ENCODE data around the gene RPS3A. TPM values are rescaled to one million over a fixed set of nuclear protein-coding genes. Genes with fewer than 3 reads are reported as not detected.
A peak's percentile ranks its signal among the peaks of the same experiment; 100 is the strongest.

The RPS3A gene
- total RNA-seq, 1 donor from 2014 or later, result 1,406 TPM

DNA sequence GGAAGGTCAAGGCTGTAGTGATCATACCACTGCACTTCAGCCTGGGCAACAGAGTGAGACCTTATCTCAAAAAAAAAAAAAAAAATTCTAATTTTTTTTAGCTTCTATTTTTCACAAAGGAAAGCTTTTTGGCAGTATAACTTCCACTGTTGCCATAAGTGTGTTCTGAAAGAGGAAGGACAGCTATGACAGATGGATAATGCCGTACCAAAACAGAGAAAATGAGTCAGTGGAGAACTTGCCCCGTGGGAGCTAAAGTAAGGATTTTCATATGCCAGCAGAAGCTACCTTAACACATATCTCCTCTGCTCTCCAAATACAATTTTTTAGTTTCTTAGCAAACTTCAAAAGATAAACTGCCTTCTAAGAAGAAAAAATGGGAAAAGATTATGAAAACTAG lies 43.7 kb downstream of the RPS3A start:
- intact Hi-C loops (cut with DNase I), result no loop called here
- Histone ChIP-seq H3K36me3 (peaks cover 72% of the 10 kb centered on the region), H3K9me3 (no peaks in the 10 kb centered on the region), H3K4me3 (no peak overlapping the region), H3K27me3 (no peaks in the 10 kb centered on the region), H3K27ac (no peak overlapping the region), H3K4me1 (no peaks in the 10 kb centered on the region)
- DNase-seq, result no peak
- TF ChIP-seq CTCF (IDR thresholded peaks at IDR 0.05), result no peak
- ATAC-seq, result no peak

DNA sequence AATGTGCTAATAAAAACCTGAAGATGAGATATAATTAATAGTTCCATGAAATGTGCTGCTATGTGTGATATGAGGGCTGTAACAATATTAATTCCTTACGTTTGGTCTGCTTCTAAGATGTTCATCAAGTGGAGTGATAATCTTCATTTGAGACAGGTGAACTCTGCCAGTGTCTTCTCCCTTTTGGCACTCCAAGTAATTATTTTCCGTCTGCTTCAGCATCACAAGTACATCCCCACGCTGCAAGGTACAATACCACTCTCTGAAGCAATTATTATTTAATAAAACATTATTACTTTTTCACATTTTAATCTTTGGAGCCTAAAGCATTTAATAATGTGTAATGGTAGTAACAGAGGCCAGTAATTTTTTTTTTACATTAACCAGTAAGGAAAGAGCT lies 44.4 kb downstream of the RPS3A start:
- H3K27ac ChIP-seq, result no peak overlapping the region
- intact Hi-C loops (cut with DNase I), result no loop called here
- H3K9me3 ChIP-seq, result no peaks in the 10 kb centered on the region
- H3K4me3 ChIP-seq, result no peak overlapping the region
- H3K4me1 ChIP-seq, result no peaks in the 10 kb centered on the region
- no peak for TF ChIP-seq CTCF (IDR thresholded peaks at IDR 0.05)
- no peak for DNase-seq
- no peaks in the 10 kb centered on the region for H3K27me3 ChIP-seq
- H3K36me3 ChIP-seq, result peaks cover 76% of the 10 kb centered on the region
- no peak for ATAC-seq

- Histone ChIP-seq H3K27ac (no peak overlapping the region), H3K4me1 (no peaks in the 10 kb centered on the region), H3K27me3 (no peaks in the 10 kb centered on the region), H3K36me3 (peaks cover 79% of the 10 kb centered on the region), H3K4me3 (no peak overlapping the region), H3K9me3 (no peaks in the 10 kb centered on the region)
- intact Hi-C loops (cut with DNase I), result no loop called here
- DNase-seq (no peak), ATAC-seq (peak; percentile 50)
- TF ChIP-seq CTCF (IDR thresholded peaks at IDR 0.05), result no peak
These were observed 45.1 kb downstream of the RPS3A start for GRCh38 chr4:151144329-151145072.

DNA sequence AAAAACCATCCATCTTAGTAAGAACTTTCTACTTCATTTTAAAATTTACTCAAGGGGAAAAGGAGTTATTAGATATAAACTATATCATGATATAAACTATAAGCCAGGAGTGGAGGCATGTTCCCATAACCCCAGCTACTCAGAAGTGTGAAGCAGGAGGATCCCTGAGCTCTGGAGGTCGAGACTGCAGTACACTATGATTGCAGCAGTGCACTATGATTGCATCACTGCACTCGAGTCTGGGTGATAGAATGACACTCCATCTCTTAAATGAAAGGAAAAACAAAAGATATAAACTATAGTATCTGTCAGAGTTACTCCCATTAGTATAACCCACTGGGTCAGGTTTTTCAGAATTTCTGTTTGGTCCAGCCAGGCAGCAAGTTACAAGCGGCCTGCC lies 47.6 kb downstream of the RPS3A start:
- DNase-seq, result no peak
- H3K4me3 ChIP-seq, result no peak overlapping the region
- H3K36me3 ChIP-seq, result peaks cover 62% of the 10 kb centered on the region
- H3K9me3 ChIP-seq, result no peaks in the 10 kb centered on the region
- no peaks in the 10 kb centered on the region for H3K4me1 ChIP-seq
- ATAC-seq, result no peak
- H3K27ac ChIP-seq, result no peak overlapping the region
- intact Hi-C loops (cut with DNase I), result no loop called here
- no peak for TF ChIP-seq CTCF (IDR thresholded peaks at IDR 0.05)
- no peaks in the 10 kb centered on the region for H3K27me3 ChIP-seq

DNA sequence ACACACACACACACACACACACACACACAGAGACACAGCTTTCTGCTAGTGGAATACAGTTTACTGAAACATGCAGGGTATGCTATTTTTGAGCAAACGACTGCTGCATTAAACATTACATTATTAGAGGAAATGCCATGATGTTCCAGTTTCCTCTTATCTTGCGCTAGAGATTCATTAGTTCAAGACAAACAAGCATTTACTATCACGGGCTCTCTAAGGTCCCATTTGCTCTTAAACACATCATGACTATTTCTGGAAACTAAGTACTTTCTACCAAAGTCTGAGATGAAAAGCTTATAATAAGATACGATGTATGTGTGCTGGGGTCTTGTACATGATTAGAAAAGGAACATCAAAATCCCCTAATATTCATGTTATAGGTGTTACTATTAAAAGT lies 48.8 kb downstream of the RPS3A start:
- no peak overlapping the region for H3K4me3 ChIP-seq
- DNase-seq (no peak), ATAC-seq (no peak)
- TF ChIP-seq CTCF (IDR thresholded peaks at IDR 0.05), result no peak
- peaks cover 53% of the 10 kb centered on the region for H3K36me3 ChIP-seq
- peaks cover 5% of the 10 kb centered on the region for H3K4me1 ChIP-seq
- intact Hi-C loops (cut with DNase I), result no loop called here
- H3K27ac ChIP-seq, result no peak overlapping the region
- H3K9me3 ChIP-seq, result no peaks in the 10 kb centered on the region
- H3K27me3 ChIP-seq, result no peaks in the 10 kb centered on the region
